ENCODE results near the gene LRRC30.

LRRC30 gene

GRCh38 chr18:7254163-7254562 is 23.3 kb downstream of the LRRC30 start (continued):
- TF ChIP-seq ZC3H10 (CRISPR knock-in tag; IDR thresholded peaks at IDR 0.05), result no peak
- no peak for TF ChIP-seq ZNF565 (CRISPR knock-in tag; conservative IDR thresholded peaks at IDR 0.05; ENCODE audit: low read depth)
- TF ChIP-seq ZNF70 (CRISPR knock-in tag; IDR thresholded peaks at IDR 0.05), result no peak

- no peak for TF ChIP-seq SNAI2 (CRISPR knock-in tag; IDR thresholded peaks at IDR 0.05)
- TF ChIP-seq ZFP30 (CRISPR knock-in tag; IDR thresholded peaks at IDR 0.05), result no peak
- TF ChIP-seq ZFP3 (CRISPR knock-in tag; IDR thresholded peaks at IDR 0.05), result no peak
- ATAC-seq, result no peak
These were observed 24.2 kb downstream of the LRRC30 start for GRCh38 chr18:7255054-7255453.

GRCh38 chr18:7255643-7256042 is 24.8 kb downstream of the LRRC30 start:
- no peak for ATAC-seq
- TF ChIP-seq RARB (CRISPR knock-in tag; IDR thresholded peaks at IDR 0.05) (no peak), BACH2 (CRISPR knock-in tag; IDR thresholded peaks at IDR 0.05; ENCODE audit: borderline replicate concordance) (no peak), ZC3H10 (CRISPR knock-in tag; IDR thresholded peaks at IDR 0.05) (no peak), GLIS3 (CRISPR knock-in tag; IDR thresholded peaks at IDR 0.05) (no peak), ZFP3 (CRISPR knock-in tag; IDR thresholded peaks at IDR 0.05) (no peak), POU6F1 (CRISPR knock-in tag; IDR thresholded peaks at IDR 0.05; ENCODE audit: borderline replicate concordance, low read depth) (no peak), ZNF565 (CRISPR knock-in tag; conservative IDR thresholded peaks at IDR 0.05; ENCODE audit: low read depth) (no peak)

GRCh38 chr18:7256618-7257425 is 25.9 kb downstream of the LRRC30 start:
- no peak for ATAC-seq
- no peak for TF ChIP-seq ISL1 (CRISPR knock-in tag; IDR thresholded peaks at IDR 0.05)
- no peak for TF ChIP-seq CSDC2 (CRISPR knock-in tag; IDR thresholded peaks at IDR 0.05)
- no peak for TF ChIP-seq TCF4 (CRISPR knock-in tag; IDR thresholded peaks at IDR 0.05; ENCODE audit: borderline replicate concordance)
- TF ChIP-seq CSRNP3 (CRISPR knock-in tag; IDR thresholded peaks at IDR 0.05), result no peak
- TF ChIP-seq ZC3H10 (CRISPR knock-in tag; IDR thresholded peaks at IDR 0.05), result no peak
- TF ChIP-seq ZNF565 (CRISPR knock-in tag; conservative IDR thresholded peaks at IDR 0.05; ENCODE audit: low read depth), result no peak
- TF ChIP-seq RARB (CRISPR knock-in tag; IDR thresholded peaks at IDR 0.05), result no peak
- TF ChIP-seq ZNF8 (CRISPR knock-in tag; IDR thresholded peaks at IDR 0.05), result no peak
- TF ChIP-seq SNAI2 (CRISPR knock-in tag; IDR thresholded peaks at IDR 0.05), result no peak
- no peak for TF ChIP-seq GLIS3 (CRISPR knock-in tag; IDR thresholded peaks at IDR 0.05)
- TF ChIP-seq ZFP30 (CRISPR knock-in tag; IDR thresholded peaks at IDR 0.05), result no peak
- no peak for TF ChIP-seq CREB5 (CRISPR knock-in tag; IDR thresholded peaks at IDR 0.05; ENCODE audit: low read depth)
- no peak for TF ChIP-seq POU6F1 (CRISPR knock-in tag; IDR thresholded peaks at IDR 0.05; ENCODE audit: borderline replicate concordance, low read depth)
- TF ChIP-seq BACH2 (CRISPR knock-in tag; IDR thresholded peaks at IDR 0.05; ENCODE audit: borderline replicate concordance), result no peak
- TF ChIP-seq PATZ1 (CRISPR knock-in tag; IDR thresholded peaks at IDR 0.05; ENCODE audit: borderline replicate concordance), result no peak
- no peak for TF ChIP-seq ESRRG (CRISPR knock-in tag; IDR thresholded peaks at IDR 0.05)
- TF ChIP-seq OSR1 (CRISPR knock-in tag; IDR thresholded peaks at IDR 0.05), result no peak
